DND-41 (cell line): Measurements from ENCODE around the gene TSGA10.

ENCODE experiments used
- EZH2 ChIP-seq: IDR thresholded peaks from 3 replicates; pipeline ENCODE4 v1.6.1; 2012; ENCODE audit warnings: borderline replicate concordance, low read depth, mild to moderate bottlenecking, moderate library complexity, low read length, inconsistent platforms; ENCODE audit not compliant: severe bottlenecking
- TF ChIP-seq, protein P1 (sequence below): IDR thresholded peaks from 2 replicates; pipeline ENCODE4 v1.5.1; 2012; ENCODE audit warnings: borderline replicate concordance, low read length, moderate library complexity, mild to moderate bottlenecking; ENCODE audit not compliant: poor library complexity, severe bottlenecking; ENCODE audit errors: extremely low read depth

DNA sequence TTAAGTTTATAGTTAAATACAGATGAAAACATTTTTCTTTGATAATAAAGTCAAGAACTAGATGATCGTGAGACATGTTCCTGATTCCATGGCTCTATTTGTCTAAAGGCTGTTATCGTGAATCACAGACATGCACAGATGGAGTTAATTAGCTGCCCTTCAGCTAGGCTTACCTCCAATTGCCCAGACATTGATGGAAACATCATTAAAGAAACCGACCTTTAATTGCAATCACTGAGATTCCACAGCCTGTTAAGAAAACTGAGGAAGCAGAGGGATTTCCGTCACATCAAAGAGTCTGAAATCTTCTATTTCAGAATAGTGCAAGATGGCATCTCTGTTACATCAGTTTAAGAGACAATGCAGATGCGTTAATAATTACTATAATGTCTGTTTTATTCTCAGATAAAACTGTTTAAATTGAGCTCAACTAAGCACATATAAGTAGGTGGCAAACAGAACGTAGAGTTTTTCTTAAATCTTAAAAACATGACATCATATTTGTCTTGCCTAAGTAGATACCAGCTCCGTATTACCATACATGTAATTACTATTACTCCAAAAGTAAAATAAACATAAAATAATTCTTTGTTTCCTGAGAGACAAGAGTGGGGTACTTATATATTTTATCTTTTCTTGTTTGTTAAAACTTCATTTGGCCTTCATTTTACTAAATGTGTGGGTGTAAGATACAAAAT, 194.8 kb downstream of the TSGA10 start:
- TF ChIP-seq, protein P1, sequence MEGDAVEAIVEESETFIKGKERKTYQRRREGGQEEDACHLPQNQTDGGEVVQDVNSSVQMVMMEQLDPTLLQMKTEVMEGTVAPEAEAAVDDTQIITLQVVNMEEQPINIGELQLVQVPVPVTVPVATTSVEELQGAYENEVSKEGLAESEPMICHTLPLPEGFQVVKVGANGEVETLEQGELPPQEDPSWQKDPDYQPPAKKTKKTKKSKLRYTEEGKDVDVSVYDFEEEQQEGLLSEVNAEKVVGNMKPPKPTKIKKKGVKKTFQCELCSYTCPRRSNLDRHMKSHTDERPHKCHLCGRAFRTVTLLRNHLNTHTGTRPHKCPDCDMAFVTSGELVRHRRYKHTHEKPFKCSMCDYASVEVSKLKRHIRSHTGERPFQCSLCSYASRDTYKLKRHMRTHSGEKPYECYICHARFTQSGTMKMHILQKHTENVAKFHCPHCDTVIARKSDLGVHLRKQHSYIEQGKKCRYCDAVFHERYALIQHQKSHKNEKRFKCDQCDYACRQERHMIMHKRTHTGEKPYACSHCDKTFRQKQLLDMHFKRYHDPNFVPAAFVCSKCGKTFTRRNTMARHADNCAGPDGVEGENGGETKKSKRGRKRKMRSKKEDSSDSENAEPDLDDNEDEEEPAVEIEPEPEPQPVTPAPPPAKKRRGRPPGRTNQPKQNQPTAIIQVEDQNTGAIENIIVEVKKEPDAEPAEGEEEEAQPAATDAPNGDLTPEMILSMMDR = no peak
- no peak for TF ChIP-seq EZH2
